ENCODE data around the gene HDGFL1.

- TF ChIP-seq RARB (CRISPR knock-in tag; IDR thresholded peaks at IDR 0.05) (no peak), ZNF8 (CRISPR knock-in tag; IDR thresholded peaks at IDR 0.05) (no peak), SNAI2 (CRISPR knock-in tag; IDR thresholded peaks at IDR 0.05) (no peak), GLIS3 (CRISPR knock-in tag; IDR thresholded peaks at IDR 0.05) (no peak), ZFP30 (CRISPR knock-in tag; IDR thresholded peaks at IDR 0.05) (no peak), ZC3H10 (CRISPR knock-in tag; IDR thresholded peaks at IDR 0.05) (no peak), OSR1 (CRISPR knock-in tag; IDR thresholded peaks at IDR 0.05) (no peak), ZFP3 (CRISPR knock-in tag; IDR thresholded peaks at IDR 0.05) (no peak)
Measured at GRCh38 chr6:22546236-22546635, 23.1 kb upstream of the HDGFL1 start.

Measured in SK-N-SH treated with all-trans-retinoic acid at 6 μM for 48 hours (cell line).